ENCODE results near the gene MYLK.
"Not testable (repeated sequence)": the region's sequence is repeated elsewhere in the genome, so short reads cannot be mapped to it uniquely, and the experiment has no call there.

GRCh38 chr3:123721095-123721689, 162.9 kb downstream of the MYLK start:
- TF ChIP-seq GABPA (IDR thresholded peaks at IDR 0.05 in 1 of 2, conservative IDR thresholded peaks at IDR 0.05 in 1 of 2); CTCF (IDR thresholded peaks at IDR 0.05; ENCODE audit: low read depth, low read length, missing input control); EGR1 (IDR thresholded peaks at IDR 0.05; ENCODE audit: low read depth in 2 of 2); REST (IDR thresholded peaks at IDR 0.05); RAD21 (IDR thresholded peaks at IDR 0.05); HNF4A (conservative IDR thresholded peaks at IDR 0.05); NR2F2 (IDR thresholded peaks at IDR 0.05); ATF3 (IDR thresholded peaks at IDR 0.05); FOXA2 (IDR thresholded peaks at IDR 0.05): not testable (repeated sequence)

Data from liver (tissue), 3 donors.